ENCODE data around the gene C17orf100. TPM values are rescaled to one million over a fixed set of nuclear protein-coding genes. Genes with fewer than 3 reads are reported as not detected.
"Not testable (repeated sequence)": the region's sequence is repeated elsewhere in the genome, so short reads cannot be mapped to it uniquely, and the experiment has no call there.

Gene C17orf100
- total and polyA plus RNA-seq, 4 donors, result 2.2 to 18.4 (median 8.4) TPM

DNA sequence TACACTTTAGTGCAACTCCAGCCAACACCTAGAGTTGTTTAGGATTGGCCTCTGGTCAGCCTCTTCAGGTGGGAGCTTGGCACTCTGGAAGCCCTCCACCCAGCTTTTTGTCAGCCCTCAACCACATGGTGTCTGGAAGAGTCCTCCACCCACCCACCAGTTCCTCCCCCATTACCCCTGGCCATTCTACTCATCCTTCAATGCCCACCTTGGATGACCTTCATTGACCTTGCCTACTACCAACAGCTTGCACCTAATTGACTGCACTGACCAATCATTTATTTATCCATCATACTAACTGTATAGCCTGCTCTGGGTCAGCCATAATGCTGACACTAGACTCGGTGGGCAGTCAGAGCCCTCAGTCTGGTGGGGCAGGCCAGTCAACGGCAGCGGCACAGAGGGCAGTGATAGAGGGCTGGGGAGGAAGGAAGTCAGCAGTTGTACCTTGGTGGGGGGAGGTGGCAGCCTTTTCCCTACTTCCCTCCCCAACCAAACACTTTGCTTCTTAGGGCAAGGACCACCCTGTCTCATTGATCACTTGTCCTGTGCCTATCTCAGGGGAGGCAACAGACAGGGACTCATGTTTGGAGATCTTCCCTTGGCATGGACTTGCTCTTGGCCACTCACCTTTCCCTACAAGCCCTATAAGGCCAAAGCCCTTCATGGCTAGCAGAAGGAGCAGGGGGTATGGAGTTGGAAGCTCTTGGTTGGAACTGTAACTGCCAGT, 32.3 kb downstream of the C17orf100 start:
- H3K36me3 ChIP-seq (ENCODE audit: control insufficient read depth, insufficient read depth, low read length), result no peaks in the 10 kb centered on the region
- WGBS (ENCODE audit: insufficient coverage), result no CpG with 5 or more reads among the region's 3 CpGs
- H3K9me3 ChIP-seq (ENCODE audit: control insufficient read depth, insufficient read depth, low read length), result no peaks in the 10 kb centered on the region
- H3K27me3 ChIP-seq (ENCODE audit: control insufficient read depth, insufficient read depth, low read length), result no peaks in the 10 kb centered on the region
- H3K4me3 ChIP-seq (ENCODE audit: low read depth, low read length), result no peak overlapping the region
- no peak overlapping the region for H3K27ac ChIP-seq (ENCODE audit: low read depth, low read length)
- DNase-seq (ENCODE audit: low read depth in 4 of 6, low spot score in 6 of 6), result no peak
- no peaks in the 10 kb centered on the region for H3K4me1 ChIP-seq (ENCODE audit: control insufficient read depth, insufficient read depth, low read length)

DNA sequence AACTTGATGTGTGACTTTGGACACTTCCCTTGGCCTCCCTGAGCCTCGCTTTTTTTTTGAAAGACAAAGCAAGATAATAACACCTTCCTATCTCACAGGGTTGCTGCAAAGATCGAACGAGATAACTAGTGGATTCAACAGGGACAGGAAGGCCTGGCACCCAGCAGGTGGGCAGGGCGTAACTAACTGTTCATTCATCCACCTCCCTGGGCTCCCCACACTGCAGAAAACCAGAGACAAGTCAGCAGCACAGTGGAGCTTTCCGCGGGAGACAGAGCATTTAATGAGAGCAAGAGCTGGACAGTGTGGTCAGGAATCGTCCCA, 32.9 kb downstream of the C17orf100 start:
- Histone ChIP-seq H3K4me1 (ENCODE audit: control insufficient read depth, insufficient read depth, low read length) (no peaks in the 10 kb centered on the region), H3K27ac (ENCODE audit: low read depth, low read length) (no peak overlapping the region), H3K9me3 (ENCODE audit: control insufficient read depth, insufficient read depth, low read length) (no peaks in the 10 kb centered on the region), H3K36me3 (ENCODE audit: control insufficient read depth, insufficient read depth, low read length) (no peaks in the 10 kb centered on the region), H3K4me3 (ENCODE audit: low read depth, low read length) (no peak overlapping the region), H3K27me3 (ENCODE audit: control insufficient read depth, insufficient read depth, low read length) (no peaks in the 10 kb centered on the region)
- 58% methylated on average over 7 of the region's 7 CpGs for WGBS (ENCODE audit: insufficient coverage)
- DNase-seq (ENCODE audit: low read depth in 4 of 6, low spot score in 6 of 6), result no peak

DNA sequence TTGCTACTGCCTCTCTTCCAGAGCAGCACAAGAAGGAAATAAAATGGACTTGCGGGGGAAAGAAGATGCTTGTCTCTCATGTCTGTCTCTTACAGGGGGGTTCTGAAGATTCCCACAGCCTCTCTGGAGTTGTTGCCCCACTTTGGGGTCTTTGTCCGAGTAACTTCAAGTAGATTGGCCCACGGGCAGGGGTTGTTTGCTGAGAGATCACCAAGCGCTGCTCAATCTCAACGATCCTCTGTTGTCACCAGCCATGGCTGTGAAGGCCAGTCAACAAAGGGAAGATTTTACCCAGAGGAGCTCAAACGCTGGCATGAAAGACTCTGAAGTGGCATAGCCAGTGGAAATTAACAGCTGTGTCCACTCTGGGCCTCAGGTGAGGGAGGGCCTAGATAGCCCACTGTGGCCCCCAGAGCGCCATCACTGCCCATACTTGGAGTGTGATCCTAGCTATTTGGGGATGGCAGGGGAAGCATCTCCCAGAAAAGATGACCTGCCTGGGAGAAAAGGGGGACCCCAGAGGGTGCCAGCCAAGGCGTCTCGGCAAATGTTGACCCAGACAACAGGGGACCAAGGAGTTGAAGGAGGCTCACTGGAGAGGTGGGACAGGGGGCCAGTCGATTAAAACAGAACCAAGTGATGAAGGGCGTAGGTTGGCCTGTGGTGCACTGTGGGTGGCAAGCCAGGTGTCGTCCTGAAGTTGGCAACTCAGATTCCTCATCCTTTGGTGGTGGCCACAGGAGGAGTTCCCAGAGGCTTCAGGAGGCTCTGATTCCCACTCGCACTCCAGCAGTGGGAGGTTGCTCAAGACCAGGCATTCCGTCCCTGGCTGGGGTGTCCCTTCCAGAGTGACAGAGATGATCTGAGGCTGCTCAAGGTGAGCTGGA, 33.6 kb downstream of the C17orf100 start:
- no peak overlapping the region for H3K4me3 ChIP-seq (ENCODE audit: low read depth, low read length)
- H3K27me3 ChIP-seq (ENCODE audit: control insufficient read depth, insufficient read depth, low read length), result no peaks in the 10 kb centered on the region
- no peak overlapping the region for H3K27ac ChIP-seq (ENCODE audit: low read depth, low read length)
- H3K4me1 ChIP-seq (ENCODE audit: control insufficient read depth, insufficient read depth, low read length), result no peaks in the 10 kb centered on the region
- 85% methylated on average over 14 of the region's 14 CpGs for WGBS (ENCODE audit: insufficient coverage)
- H3K9me3 ChIP-seq (ENCODE audit: control insufficient read depth, insufficient read depth, low read length), result no peaks in the 10 kb centered on the region
- H3K36me3 ChIP-seq (ENCODE audit: control insufficient read depth, insufficient read depth, low read length), result no peaks in the 10 kb centered on the region
- DNase-seq (ENCODE audit: low read depth in 4 of 6, low spot score in 6 of 6), result no peak

DNA sequence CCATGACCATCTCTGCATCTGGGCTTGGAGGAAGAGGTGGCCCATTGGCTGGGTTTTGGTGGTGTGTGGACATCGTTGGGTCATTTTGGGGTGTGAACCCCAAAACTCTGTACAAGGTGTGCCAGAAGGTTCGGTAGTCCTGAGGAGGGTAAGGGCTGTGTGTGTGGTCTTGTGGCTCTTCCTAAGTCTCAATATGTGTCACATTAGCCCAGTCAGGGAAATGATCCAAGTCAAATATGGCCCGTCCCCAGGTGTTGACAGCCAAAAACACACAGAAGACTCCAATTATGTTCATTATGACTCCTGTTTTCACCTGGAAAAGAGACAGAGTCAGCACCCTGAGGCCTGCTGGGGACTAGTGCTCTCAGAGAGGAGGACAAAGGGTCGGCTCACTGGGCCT, 34.5 kb downstream of the C17orf100 start:
- Histone ChIP-seq H3K27ac (ENCODE audit: low read depth, low read length) (no peak overlapping the region), H3K27me3 (ENCODE audit: control insufficient read depth, insufficient read depth, low read length) (no peaks in the 10 kb centered on the region), H3K9me3 (ENCODE audit: control insufficient read depth, insufficient read depth, low read length) (no peaks in the 10 kb centered on the region), H3K4me1 (ENCODE audit: control insufficient read depth, insufficient read depth, low read length) (no peaks in the 10 kb centered on the region), H3K4me3 (ENCODE audit: low read depth, low read length) (no peak overlapping the region), H3K36me3 (ENCODE audit: control insufficient read depth, insufficient read depth, low read length) (no peaks in the 10 kb centered on the region)
- WGBS (ENCODE audit: insufficient coverage), result 79% methylated on average over 3 of the region's 4 CpGs
- DNase-seq (ENCODE audit: low read depth in 4 of 6, low spot score in 6 of 6), result no peak

DNA sequence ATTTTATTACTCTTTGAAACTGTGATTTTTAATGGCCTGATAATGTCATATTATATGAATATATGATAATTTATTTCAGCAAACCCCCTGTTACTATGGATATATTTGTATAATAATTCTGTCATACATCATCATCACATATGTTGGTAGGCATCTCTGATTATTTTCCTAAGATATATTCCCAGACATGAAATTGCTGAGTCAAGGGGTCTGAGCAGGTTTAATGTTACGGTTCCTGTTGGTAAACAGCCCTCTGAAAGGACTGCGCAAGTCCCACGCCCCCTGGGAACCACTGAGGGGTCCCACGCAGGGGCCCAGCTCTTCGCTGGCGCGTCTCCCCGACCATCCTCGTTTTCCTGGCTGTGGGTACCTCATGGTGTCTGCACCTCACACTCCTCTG, 37.4 kb downstream of the C17orf100 start:
- Histone ChIP-seq H3K4me3 (ENCODE audit: low read depth, low read length) (no peak overlapping the region), H3K36me3 (ENCODE audit: control insufficient read depth, insufficient read depth, low read length) (no peaks in the 10 kb centered on the region), H3K4me1 (ENCODE audit: control insufficient read depth, insufficient read depth, low read length) (no peaks in the 10 kb centered on the region), H3K27ac (ENCODE audit: low read depth, low read length) (no peak overlapping the region), H3K27me3 (ENCODE audit: control insufficient read depth, insufficient read depth, low read length) (no peaks in the 10 kb centered on the region), H3K9me3 (ENCODE audit: control insufficient read depth, insufficient read depth, low read length) (no peaks in the 10 kb centered on the region)
- 90% methylated on average over 9 of the region's 9 CpGs for WGBS (ENCODE audit: insufficient coverage)
- no peak for DNase-seq (ENCODE audit: low read depth in 4 of 6, low spot score in 6 of 6)

DNA sequence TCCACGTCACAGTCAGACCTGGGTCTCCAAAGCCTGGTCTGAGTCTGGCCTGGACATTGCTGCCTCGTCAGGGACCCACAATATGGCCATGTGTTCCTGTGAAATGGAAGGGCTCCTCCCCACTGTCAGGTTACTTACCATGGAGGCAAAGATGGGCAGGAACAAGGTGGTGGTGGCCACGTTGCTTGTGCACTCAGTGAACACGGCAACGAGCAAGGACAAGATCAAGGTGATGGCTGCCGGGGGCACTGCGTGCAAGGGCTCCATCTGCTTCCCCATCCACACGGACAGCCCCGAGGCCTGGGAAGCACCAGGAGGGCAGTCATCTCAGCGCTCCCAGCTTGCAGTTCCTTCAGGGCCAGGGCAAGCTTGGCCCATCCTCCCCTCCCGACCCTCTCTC, 39.1 kb downstream of the C17orf100 start:
- Histone ChIP-seq H3K27me3 (ENCODE audit: control insufficient read depth, insufficient read depth, low read length) (no peaks in the 10 kb centered on the region), H3K36me3 (ENCODE audit: control insufficient read depth, insufficient read depth, low read length) (no peaks in the 10 kb centered on the region), H3K4me3 (ENCODE audit: low read depth, low read length) (no peak overlapping the region), H3K9me3 (ENCODE audit: control insufficient read depth, insufficient read depth, low read length) (no peaks in the 10 kb centered on the region), H3K4me1 (ENCODE audit: control insufficient read depth, insufficient read depth, low read length) (no peaks in the 10 kb centered on the region), H3K27ac (ENCODE audit: low read depth, low read length) (no peak overlapping the region)
- WGBS (ENCODE audit: insufficient coverage), result 78% methylated on average over 11 of the region's 11 CpGs
- no peak for DNase-seq (ENCODE audit: low read depth in 4 of 6, low spot score in 6 of 6)

DNA sequence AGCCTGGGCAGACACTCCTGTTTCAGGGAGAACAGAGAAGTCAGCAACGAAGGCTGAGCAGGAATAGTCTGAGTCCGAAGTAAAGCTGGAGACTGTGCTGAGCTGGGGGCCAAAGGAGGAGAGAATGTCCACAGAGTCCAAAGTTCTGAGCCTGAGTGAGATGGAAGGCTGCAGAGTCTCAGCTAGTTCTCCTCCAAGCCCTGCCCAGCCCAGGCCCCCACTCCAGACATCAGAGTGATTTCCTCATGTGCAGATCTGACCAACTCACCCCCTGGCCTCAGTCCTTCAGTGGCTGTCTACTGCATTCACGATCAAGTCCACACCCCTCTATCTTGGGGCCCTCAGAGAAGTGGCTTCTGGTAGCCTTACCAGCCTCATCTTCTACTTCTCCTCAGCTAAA, 40.0 kb downstream of the C17orf100 start:
- 93% methylated on average over 3 of the region's 3 CpGs for WGBS (ENCODE audit: insufficient coverage)
- DNase-seq (ENCODE audit: low read depth in 4 of 6, low spot score in 6 of 6), result no peak
- Histone ChIP-seq H3K4me3 (ENCODE audit: low read depth, low read length) (no peak overlapping the region), H3K36me3 (ENCODE audit: control insufficient read depth, insufficient read depth, low read length) (no peaks in the 10 kb centered on the region), H3K9me3 (ENCODE audit: control insufficient read depth, insufficient read depth, low read length) (no peaks in the 10 kb centered on the region), H3K4me1 (ENCODE audit: control insufficient read depth, insufficient read depth, low read length) (no peaks in the 10 kb centered on the region), H3K27me3 (ENCODE audit: control insufficient read depth, insufficient read depth, low read length) (no peaks in the 10 kb centered on the region), H3K27ac (ENCODE audit: low read depth, low read length) (no peak overlapping the region)

DNA sequence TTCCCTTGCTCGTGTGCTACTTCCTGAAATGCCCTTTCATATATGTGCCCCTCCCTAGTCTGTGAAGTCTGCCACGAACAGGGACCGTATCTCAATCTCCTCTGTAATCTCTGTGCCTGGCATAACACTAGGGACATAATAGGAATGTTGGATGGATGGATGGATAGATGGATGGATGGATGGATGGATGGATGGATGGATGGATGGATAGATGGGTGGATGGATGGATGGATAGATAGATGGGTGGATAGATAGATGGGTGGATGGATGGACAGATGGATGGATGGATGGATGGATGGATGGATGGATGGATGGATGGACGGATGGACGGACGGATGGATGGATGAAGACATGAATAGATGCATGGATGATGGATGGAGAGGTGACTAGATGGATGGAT, 40.4 kb downstream of the C17orf100 start:
- H3K9me3 ChIP-seq (ENCODE audit: control insufficient read depth, insufficient read depth, low read length); H3K36me3 ChIP-seq (ENCODE audit: control insufficient read depth, insufficient read depth, low read length); H3K4me3 ChIP-seq (ENCODE audit: low read depth, low read length); H3K27me3 ChIP-seq (ENCODE audit: control insufficient read depth, insufficient read depth, low read length); H3K27ac ChIP-seq (ENCODE audit: low read depth, low read length); H3K4me1 ChIP-seq (ENCODE audit: control insufficient read depth, insufficient read depth, low read length); DNase-seq (ENCODE audit: low read depth in 4 of 6, low spot score in 6 of 6): not testable (repeated sequence)
- 83% methylated on average over 4 of the region's 6 CpGs for WGBS (ENCODE audit: insufficient coverage)

DNA sequence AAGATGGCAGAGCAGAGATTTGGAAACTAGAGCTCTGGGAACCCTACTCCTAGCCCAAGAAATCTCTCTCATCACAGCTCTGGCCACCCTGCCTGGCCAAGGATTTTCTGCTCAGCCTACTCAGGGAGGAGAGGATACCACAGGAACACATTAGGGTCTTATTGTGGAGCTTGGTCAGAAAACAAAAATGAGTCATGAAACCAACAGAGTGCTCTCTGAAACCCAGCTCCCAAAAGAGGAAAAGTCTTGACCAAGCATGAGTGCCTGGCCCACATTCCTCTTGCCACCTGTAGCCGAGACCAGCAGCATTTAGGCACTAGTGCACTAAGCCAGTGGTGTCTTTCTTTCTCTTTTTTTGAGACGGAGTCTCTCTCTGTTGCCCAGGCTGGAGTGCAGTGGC, 43.5 kb downstream of the C17orf100 start:
- Histone ChIP-seq H3K4me3 (ENCODE audit: low read depth, low read length) (no peak overlapping the region), H3K27ac (ENCODE audit: low read depth, low read length) (no peak overlapping the region), H3K27me3 (ENCODE audit: control insufficient read depth, insufficient read depth, low read length) (no peaks in the 10 kb centered on the region), H3K9me3 (ENCODE audit: control insufficient read depth, insufficient read depth, low read length) (no peaks in the 10 kb centered on the region), H3K36me3 (ENCODE audit: control insufficient read depth, insufficient read depth, low read length) (peaks cover 6% of the 10 kb centered on the region), H3K4me1 (ENCODE audit: control insufficient read depth, insufficient read depth, low read length) (no peaks in the 10 kb centered on the region)
- 95% methylated on average over 2 of the region's 2 CpGs for WGBS (ENCODE audit: insufficient coverage)
- DNase-seq (ENCODE audit: low read depth in 4 of 6, low spot score in 6 of 6), result no peak

DNA sequence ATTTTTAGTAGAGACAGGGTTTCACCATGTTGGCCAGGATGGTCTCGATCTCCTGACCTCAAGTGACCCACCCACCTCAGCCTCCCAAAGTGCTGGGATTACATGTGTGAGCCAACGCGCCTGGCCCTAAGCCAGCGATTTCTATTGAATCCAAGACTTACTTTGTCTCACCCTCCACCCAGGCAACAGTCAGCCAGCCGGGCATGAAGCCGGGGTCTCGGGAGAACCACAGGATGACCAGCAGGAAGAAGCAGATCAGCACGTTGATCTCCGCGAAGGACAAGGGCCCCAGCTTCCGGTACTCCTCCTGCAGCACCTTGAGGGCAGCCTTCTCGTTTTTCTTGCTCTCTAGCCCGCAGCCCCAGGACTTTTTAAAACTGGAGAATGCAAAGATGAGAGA, 44.0 kb downstream of the C17orf100 start:
- Histone ChIP-seq H3K4me3 (ENCODE audit: low read depth, low read length) (no peak overlapping the region), H3K27ac (ENCODE audit: low read depth, low read length) (no peak overlapping the region), H3K4me1 (ENCODE audit: control insufficient read depth, insufficient read depth, low read length) (no peaks in the 10 kb centered on the region), H3K27me3 (ENCODE audit: control insufficient read depth, insufficient read depth, low read length) (no peaks in the 10 kb centered on the region), H3K36me3 (ENCODE audit: control insufficient read depth, insufficient read depth, low read length) (peaks cover 6% of the 10 kb centered on the region), H3K9me3 (ENCODE audit: control insufficient read depth, insufficient read depth, low read length) (no peaks in the 10 kb centered on the region)
- WGBS (ENCODE audit: insufficient coverage), result 81% methylated on average over 13 of the region's 13 CpGs
- no peak for DNase-seq (ENCODE audit: low read depth in 4 of 6, low spot score in 6 of 6)

All from spinal cord (tissue), 10 donors.